Left lung (tissue), 10 donors: Measurements from ENCODE around the gene KDM4B. TPM values are rescaled to one million over a fixed set of nuclear protein-coding genes. Genes with fewer than 3 reads are reported as not detected.

Experiments used
- ATAC-seq: fragments of 200-7000 bp; cut with Tn5 transposase; one replicate; pipeline ENCODE4 v1.9.1; 2020; ENCODE audit warnings: moderate library complexity
- DNase-seq, 4 donors: peaks; one replicate each; pipeline ENCODE4 v3.0.0-alpha.2; 2013 to 2020
- H3K27ac ChIP-seq, 2 donors: fragments of 200-600 bp; sonication (generic) in 1 of 2; one replicate each; pipeline versions ENCODE4 v1.5.0 to v1.8.0; 2020 to 2021
- H3K27me3 ChIP-seq, 2 donors: fragments of 200-600 bp; sonication (generic) in 1 of 2; one replicate each; pipeline versions ENCODE4 v1.5.0 to v1.8.0; 2020 to 2021
- H3K36me3 ChIP-seq, 2 donors: fragments of 200-600 bp; sonication (generic) in 1 of 2; one replicate each; pipeline versions ENCODE4 v1.5.0 to v1.8.0; 2020 to 2021
- H3K4me1 ChIP-seq, 2 donors: fragments of 200-600 bp; one replicate each; pipeline ENCODE4 v1.8.0; 2021
- H3K4me3 ChIP-seq, 2 donors: fragments of 200-600 bp; sonication (generic) in 1 of 2; one replicate each; pipeline versions ENCODE4 v1.5.0 to v1.8.0; 2020 to 2021; ENCODE audit warnings: mild to moderate bottlenecking in 1 of 2
- H3K9me3 ChIP-seq, 2 donors: fragments of 200-600 bp; sonication (generic) in 1 of 2; one replicate each; pipeline versions ENCODE4 v1.5.0 to v1.8.0; 2020 to 2021
- CTCF ChIP-seq, 2 donors: fragments of 200-600 bp; sonication (generic) in 1 of 2; IDR thresholded peaks; one replicate each; pipeline versions ENCODE4 v1.5.0 to v1.8.0; 2021; ENCODE audit warnings: antibody characterized with exemption in 2 of 2
- intact Hi-C, 2 donors: fragments of 100-400 bp; cut with DNase I; formaldehyde crosslinking; loops; one replicate each; pipeline versions ENCODE4 v1.11.2 to v1.14.2; 2022
- polyA plus RNA-seq, 6 donors: library from polyadenylated mRNA; unstranded; fragments of 120-200 nt; gene quantifications; one replicate each; pipeline ENCODE4 v1.2.1, GENCODE V29; 2013; ENCODE audit not compliant: insufficient read length in 6 of 6
- total RNA-seq, 2 donors: library from RNA; stranded (reverse); fragmentation: NEBNext Ultra II Directional; extraction: Animal tissue kit (Norgen Biotek cat#: 25700); gene quantifications; one replicate each; pipeline ENCODE4 v1.2.1, GENCODE V29; 2021
- donor health status: DM: no; HTN: yes; CAD: no.
- donor health status: DM: no; HTN: no; CAD: no.

Gene KDM4B
- total and polyA plus RNA-seq, 8 donors, result 24.6 to 42.1 (median 31.1) TPM

GRCh38 chr19:5144545-5145179 lies 175.7 kb downstream of the KDM4B start:
- peaks cover 0 to 10% of the 10 kb centered on the region in 2 donors for H3K4me1 ChIP-seq
- no peak overlapping the region for H3K27ac ChIP-seq
- ATAC-seq (no peak), DNase-seq (peak in 1 of 4 donors; percentile 67)
- intact Hi-C loops, result no loop called here
- H3K27me3 ChIP-seq, result no peaks in the 10 kb centered on the region
- peaks cover 0 to 100% of the 10 kb centered on the region in 2 donors for H3K36me3 ChIP-seq
- H3K4me3 ChIP-seq, result no peak overlapping the region
- H3K9me3 ChIP-seq, result no peaks in the 10 kb centered on the region
- TF ChIP-seq CTCF (IDR thresholded peaks at IDR 0.05), result no peak

GRCh38 chr19:5145521-5146511 lies 176.9 kb downstream of the KDM4B start:
- TF ChIP-seq CTCF (IDR thresholded peaks at IDR 0.05), result no peak
- Histone ChIP-seq H3K9me3 (no peaks in the 10 kb centered on the region), H3K36me3 (peaks cover 0 to 100% of the 10 kb centered on the region in 2 donors), H3K4me3 (no peak overlapping the region), H3K27me3 (no peaks in the 10 kb centered on the region), H3K27ac (no peak overlapping the region), H3K4me1 (no peaks in the 10 kb centered on the region)
- intact Hi-C loops, result no loop called here
- peak in 1 of 4 donors; percentile 76 for DNase-seq
- ATAC-seq, result no peak

- ATAC-seq (no peak), DNase-seq (peak in 2 of 4 donors; percentile 23 to 68)
- H3K4me3 ChIP-seq, result no peak overlapping the region
- intact Hi-C loops, result no loop called here
- no peak overlapping the region for H3K27ac ChIP-seq
- H3K9me3 ChIP-seq, result no peaks in the 10 kb centered on the region
- TF ChIP-seq CTCF (IDR thresholded peaks at IDR 0.05), result no peak
- peaks cover 0 to 100% of the 10 kb centered on the region in 2 donors for H3K36me3 ChIP-seq
- H3K4me1 ChIP-seq, result no peaks in the 10 kb centered on the region
- no peaks in the 10 kb centered on the region for H3K27me3 ChIP-seq
These were observed 178.4 kb downstream of the KDM4B start for GRCh38 chr19:5147074-5147977.

GRCh38 chr19:5147978-5148793 lies 179.3 kb downstream of the KDM4B start:
- no peaks in the 10 kb centered on the region for H3K27me3 ChIP-seq
- DNase-seq (peak in 1 of 4 donors; percentile 29), ATAC-seq (no peak)
- H3K9me3 ChIP-seq, result no peaks in the 10 kb centered on the region
- H3K36me3 ChIP-seq, result peaks cover 0 to 95% of the 10 kb centered on the region in 2 donors
- TF ChIP-seq CTCF (IDR thresholded peaks at IDR 0.05), result no peak
- no peak overlapping the region for H3K27ac ChIP-seq
- H3K4me3 ChIP-seq, result no peak overlapping the region
- intact Hi-C loops, result no loop called here
- H3K4me1 ChIP-seq, result no peaks in the 10 kb centered on the region
